Measurements from ENCODE around the gene NR1I2.

- TF ChIP-seq CTCF (IDR thresholded peaks at IDR 0.05; ENCODE audit: insufficient read depth, low read depth, low read length): no peak
- TF ChIP-seq EZH2 (IDR thresholded peaks at IDR 0.05; ENCODE audit: insufficient read depth, low read length): no peak
Measured at GRCh38 chr3:119790369-119790768, 8.5 kb downstream of the NR1I2 start.

Measured in astrocyte (in vitro differentiated cells and primary cell).